Measurements from ENCODE around the gene LY6G6D. TPM values are rescaled to one million over a fixed set of nuclear protein-coding genes. Genes with fewer than 3 reads are reported as not detected.

Gene LY6G6D
- total and polyA plus RNA-seq, 2 of the 13 experiments (the other 11 are each of a cell fraction or from before 2014, with no cell fraction given) = not detected

DNA sequence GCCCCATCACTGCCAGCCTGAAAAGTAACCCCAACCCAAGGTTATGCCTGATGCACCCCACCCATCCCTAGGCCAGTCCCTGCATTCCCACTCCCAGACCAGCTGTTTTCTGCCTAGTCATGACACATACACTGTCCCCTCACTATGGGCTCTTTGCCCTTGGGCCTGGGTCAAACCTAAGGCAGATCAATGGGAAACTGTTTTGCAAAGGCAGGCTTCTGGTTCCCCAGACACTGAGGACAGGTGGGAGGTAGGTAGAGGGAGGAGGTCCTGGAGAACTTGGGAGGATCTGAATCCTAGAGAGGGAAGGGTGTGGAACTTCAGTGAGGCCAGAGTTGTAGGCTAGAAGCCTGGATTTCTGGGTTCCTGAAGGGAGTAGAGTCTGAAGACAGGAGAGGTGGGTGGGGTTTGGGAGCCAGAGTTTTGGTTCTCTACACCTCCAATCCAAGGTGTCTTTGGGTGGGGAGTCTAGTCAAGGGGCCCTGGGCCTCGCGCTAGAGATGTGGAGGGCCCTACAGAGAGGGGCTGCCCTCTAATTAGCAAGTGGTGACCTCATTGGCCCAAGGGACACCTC lies 19.2 kb downstream of the LY6G6D start (continued):
- peak; percentile 50; the same call in 1 of the 2 replicates for TF ChIP-seq ZNF34 (CRISPR knock-in tag; IDR thresholded peaks at IDR 0.05; ENCODE audit: borderline replicate concordance)

DNA sequence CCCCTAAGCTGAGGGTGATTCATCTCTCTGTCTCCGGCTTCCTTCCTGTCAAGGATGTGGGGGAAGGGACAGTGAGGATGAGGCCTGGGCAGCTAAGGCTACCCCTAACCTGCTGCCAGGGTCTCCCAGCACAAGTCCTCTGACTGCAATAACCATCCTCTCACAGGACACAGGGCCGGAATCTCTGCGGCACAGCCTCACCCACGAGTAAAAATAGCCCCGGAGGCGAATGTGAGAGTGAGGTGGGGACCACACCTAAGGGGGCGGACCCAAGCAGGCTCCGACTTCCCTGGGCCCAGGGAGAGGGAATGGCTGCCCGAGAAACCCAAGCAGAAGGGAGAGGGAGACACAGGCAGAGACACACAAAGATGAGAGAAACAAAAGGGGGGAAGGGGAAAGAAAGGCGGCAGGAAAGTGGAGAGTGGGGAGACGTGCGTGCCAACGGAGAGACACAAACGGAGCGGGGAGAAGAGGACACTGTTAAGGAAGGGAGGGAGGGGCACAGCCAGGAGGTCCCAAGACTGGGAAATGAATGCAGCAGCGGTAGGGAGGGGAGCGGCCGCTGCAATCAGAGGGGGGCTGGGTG lies 19.8 kb downstream of the LY6G6D start:
- Histone ChIP-seq H3K36me3 (replicated peaks in 1 of 2; ENCODE audit: control insufficient read depth in 1 of 2, insufficient read depth in 2 of 2, low read length in 2 of 2) (peaks cover 18 to 42% of the 10 kb centered on the region in 2 experiments), H2AFZ (ENCODE audit: low read length) (no peak overlapping the region), H3K9me3 (ENCODE audit: low read length) (no peaks in the 10 kb centered on the region), H3K4me3 (replicated peaks in 1 of 3; ENCODE audit: insufficient read depth in 1 of 3, low read depth in 2 of 3, low read length in 3 of 3) (peak overlapping the region; percentile 71 to 92 (median 92)), H3K27ac (ENCODE audit: extremely low read length, insufficient read depth, low read length) (peak overlapping the region; percentile 99), H3K9ac (ENCODE audit: insufficient read depth, low read depth, low read length) (peak overlapping the region; percentile 98), H3K79me2 (ENCODE audit: insufficient read depth, low read length) (peaks cover 41% of the 10 kb centered on the region), H3K4me1 (ENCODE audit: insufficient read depth, low read length) (peaks cover 72% of the 10 kb centered on the region), H3K4me2 (ENCODE audit: low read depth, low read length) (peak overlapping the region; percentile 98), H3K27me3 (ENCODE audit: control insufficient read depth in 1 of 2, insufficient read depth in 2 of 2, low read length in 2 of 2) (no peaks in the 10 kb centered on the region; a peak in 1 of 5 replicates), H4K20me1 (ENCODE audit: insufficient read depth, low read length) (peaks cover 33% of the 10 kb centered on the region; the same call in 1 of the 2 replicates)
- no TSS peak for BruUV-seq (replicated peaks)
- ChIA-PET CTCF (ENCODE audit: low intra/inter-chr PET ratio, low total read pairs) (interaction anchor here (1.3 kb wide), 1 partner anchor 35 kb away, joined by 3 read pairs; no protein-coding TSS in a partner anchor), POLR2A (interaction anchor here (0.7 to 11.3 kb wide), 23 partner anchors 11 to 353 kb away, joined by 3 to 279 read pairs (median 40); partner anchors contain the start of genes ABHD16A, APOM, BAG6 and C6orf47)
- intact Hi-C loops (cut with micrococcal nuclease; ENCODE audit: unreplicated experiment) (loop anchor here (5.0 kb wide), 2 partner anchors 33 to 72 kb away; partner anchors contain the start of genes ABHD16A and LSM2), in situ Hi-C loops (cut with HindIII; ENCODE audit: extremely low pct_ligation_motif_present, low pct_unique_long_range_greater_than_20kb) (loop anchor here (5.0 kb wide), 1 partner anchor 32 kb away; no protein-coding TSS in a partner anchor)
- WGBS (ENCODE audit: low lambda C conversion rate) = 1% methylated on average over 17 of the region's 18 CpGs
- FAIRE-seq (no peak), DNase-seq (ENCODE audit: low spot score) (peak; percentile 65), ATAC-seq (no peak)
- TF ChIP-seq ZFX (CRISPR knock-in tag; IDR thresholded peaks at IDR 0.05; ENCODE audit: low read depth) = peak; percentile 81
- no peak for TF ChIP-seq TOPORS (CRISPR knock-in tag; IDR thresholded peaks at IDR 0.05)
- peak; percentile 78 for TF ChIP-seq AGO2 (optimal IDR thresholded peaks at IDR 0.05; ENCODE audit: low read depth, low read length)
- peak; percentile 18; the same call in 1 of the 2 replicates for TF ChIP-seq KLF12 (CRISPR knock-in tag; IDR thresholded peaks at IDR 0.05; ENCODE audit: borderline replicate concordance)
- no peak for TF ChIP-seq ZNF766 (CRISPR knock-in tag; IDR thresholded peaks at IDR 0.05; ENCODE audit: borderline replicate concordance)
- TF ChIP-seq, protein P1, sequence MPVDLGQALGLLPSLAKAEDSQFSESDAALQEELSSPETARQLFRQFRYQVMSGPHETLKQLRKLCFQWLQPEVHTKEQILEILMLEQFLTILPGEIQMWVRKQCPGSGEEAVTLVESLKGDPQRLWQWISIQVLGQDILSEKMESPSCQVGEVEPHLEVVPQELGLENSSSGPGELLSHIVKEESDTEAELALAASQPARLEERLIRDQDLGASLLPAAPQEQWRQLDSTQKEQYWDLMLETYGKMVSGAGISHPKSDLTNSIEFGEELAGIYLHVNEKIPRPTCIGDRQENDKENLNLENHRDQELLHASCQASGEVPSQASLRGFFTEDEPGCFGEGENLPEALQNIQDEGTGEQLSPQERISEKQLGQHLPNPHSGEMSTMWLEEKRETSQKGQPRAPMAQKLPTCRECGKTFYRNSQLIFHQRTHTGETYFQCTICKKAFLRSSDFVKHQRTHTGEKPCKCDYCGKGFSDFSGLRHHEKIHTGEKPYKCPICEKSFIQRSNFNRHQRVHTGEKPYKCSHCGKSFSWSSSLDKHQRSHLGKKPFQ (CRISPR knock-in tag; IDR thresholded peaks at IDR 0.05; ENCODE audit: insufficient replicate concordance) = peak; percentile 53
- peak; percentile 61; the same call in 1 of the 2 replicates for TF ChIP-seq DNMT1 (CRISPR knock-in tag; IDR thresholded peaks at IDR 0.05)
- TF ChIP-seq TP53 (CRISPR knock-in tag; conservative IDR thresholded peaks at IDR 0.05) = no peak
- TF ChIP-seq RBM39 (IDR thresholded peaks at IDR 0.05; ENCODE audit: low read depth, low read length, poor library complexity, severe bottlenecking) = peak; percentile 76
- peak; percentile 58 for TF ChIP-seq GABPB1 (CRISPR knock-in tag; IDR thresholded peaks at IDR 0.05)

Data from HepG2 (cell line).